Transverse colon (tissue), 4 donors: ENCODE results near the gene ARL6IP1. TPM values are rescaled to one million over a fixed set of nuclear protein-coding genes. Genes with fewer than 3 reads are reported as not detected.

Experiments used
- DNase-seq: peaks from one replicate; pipeline ENCODE4 v3.0.0-alpha.2; 2019
- H3K27ac ChIP-seq, 4 donors: fragments of 200-600 bp; sonication (generic); 2 replicates each; pipeline ENCODE4 v1.5.1; 2016 to 2018; ENCODE audit warnings: inconsistent platforms in 4 of 4
- H3K27me3 ChIP-seq: fragments of 200-600 bp; sonication (generic); 2 replicates; pipeline ENCODE4 v1.5.1; 2017; ENCODE audit warnings: inconsistent platforms
- H3K36me3 ChIP-seq, 4 donors: fragments of 200-600 bp; sonication (generic); 2 replicates each; pipeline ENCODE4 v1.5.1; 2017 to 2019; ENCODE audit warnings: inconsistent platforms in 4 of 4
- H3K4me1 ChIP-seq, 4 donors: fragments of 200-600 bp; sonication (generic); 2 replicates each; pipeline ENCODE4 v1.5.1; 2017 to 2020; ENCODE audit warnings: inconsistent platforms in 4 of 4
- H3K4me3 ChIP-seq, 4 donors: fragments of 200-600 bp; sonication (generic); 1 replicate in 1 of 4; 2 replicates in 3 of 4; pipeline versions ENCODE4 v1.5.1 to v1.6.1; 2017 to 2019; ENCODE audit warnings: inconsistent platforms in 4 of 4
- H3K9me3 ChIP-seq, 2 donors: fragments of 200-600 bp; sonication (generic); 2 replicates each; pipeline ENCODE4 v1.5.1; 2017 to 2019; ENCODE audit warnings: inconsistent platforms in 2 of 2
- EP300 ChIP-seq: sonication (generic); formaldehyde crosslinking; IDR thresholded peaks from one replicate; pipeline ENCODE4 v1.6.1; 2017; ENCODE audit warnings: antibody characterized with exemption, low read depth
- POLR2A ChIP-seq: fragments of 450-650 bp; IDR thresholded peaks from one replicate; pipeline ENCODE4 v1.6.1; 2016; ENCODE audit warnings: antibody characterized with exemption, mild to moderate bottlenecking, moderate library complexity
- POLR2AphosphoS5 ChIP-seq, 3 donors: sonication (generic); formaldehyde crosslinking; IDR thresholded peaks; one replicate each; pipeline ENCODE4 v1.6.1; 2016; ENCODE audit warnings: antibody characterized with exemption in 3 of 3
- WGBS, 2 donors: methylation state at CpG; one replicate each; pipeline ENCODE4 v1.1.5; 2018; ENCODE audit warnings: low coverage in 1 of 2; 5-methylcytosine and 5-hydroxymethylcytosine counted together
- in situ Hi-C, 4 donors: fragments of 200-750 bp; cut with MboI; loops; one replicate each; pipeline versions ENCODE4 v1.15.0 to v1.15.1; 2017; ENCODE audit warnings: low sequenced_read_pairs in 3 of 4, low pct_ligation_motif_present in 1 of 4, low pct_unique_long_range_greater_than_20kb in 1 of 4
- intact Hi-C: fragments of 100-400 bp; cut with DNase I; formaldehyde crosslinking; loops from one replicate; pipeline ENCODE4 v1.15.1; 2023; ENCODE audit warnings: low total_unique reads
- total RNA-seq, 4 donors: library from RNA; depleted of rRNA; stranded (reverse); fragments of >200 nt; gene quantifications; one replicate each; pipeline ENCODE4 v1.1.0, GENCODE V29; 2016
- TF ChIP-seq, protein P1 (sequence below), 5 experiments: fragments of 200-600 bp in 3 of 5; fragments of 450-650 bp in 2 of 5; sonication (generic) in 3 of 5; IDR thresholded peaks; 1 replicate in 2 of 5; 2 replicates in 3 of 5; pipeline ENCODE4 v1.5.1; 2016 to 2017; ENCODE audit warnings: antibody characterized with exemption in 5 of 5, inconsistent platforms in 3 of 5, mild to moderate bottlenecking in 2 of 5, moderate library complexity in 1 of 5

Gene ARL6IP1
- total RNA-seq, 4 donors from 2014 or later = 73.0 to 232 (median 175) TPM

- H3K27me3 ChIP-seq = no peaks in the 10 kb centered on the region
- no peak overlapping the region for H3K27ac ChIP-seq
- intact Hi-C loops (no loop called here), in situ Hi-C loops (loop anchor here in 1 of 4 donors (25.0 kb wide), 1 partner anchor 130 kb away; no protein-coding TSS in a partner anchor)
- TF ChIP-seq EP300 = no peak
- TF ChIP-seq, protein P1, sequence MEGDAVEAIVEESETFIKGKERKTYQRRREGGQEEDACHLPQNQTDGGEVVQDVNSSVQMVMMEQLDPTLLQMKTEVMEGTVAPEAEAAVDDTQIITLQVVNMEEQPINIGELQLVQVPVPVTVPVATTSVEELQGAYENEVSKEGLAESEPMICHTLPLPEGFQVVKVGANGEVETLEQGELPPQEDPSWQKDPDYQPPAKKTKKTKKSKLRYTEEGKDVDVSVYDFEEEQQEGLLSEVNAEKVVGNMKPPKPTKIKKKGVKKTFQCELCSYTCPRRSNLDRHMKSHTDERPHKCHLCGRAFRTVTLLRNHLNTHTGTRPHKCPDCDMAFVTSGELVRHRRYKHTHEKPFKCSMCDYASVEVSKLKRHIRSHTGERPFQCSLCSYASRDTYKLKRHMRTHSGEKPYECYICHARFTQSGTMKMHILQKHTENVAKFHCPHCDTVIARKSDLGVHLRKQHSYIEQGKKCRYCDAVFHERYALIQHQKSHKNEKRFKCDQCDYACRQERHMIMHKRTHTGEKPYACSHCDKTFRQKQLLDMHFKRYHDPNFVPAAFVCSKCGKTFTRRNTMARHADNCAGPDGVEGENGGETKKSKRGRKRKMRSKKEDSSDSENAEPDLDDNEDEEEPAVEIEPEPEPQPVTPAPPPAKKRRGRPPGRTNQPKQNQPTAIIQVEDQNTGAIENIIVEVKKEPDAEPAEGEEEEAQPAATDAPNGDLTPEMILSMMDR (IDR thresholded peaks at IDR 0.05) = no peak
- TF ChIP-seq POLR2AphosphoS5 (IDR thresholded peaks at IDR 0.05) = no peak
- no peak for TF ChIP-seq POLR2A
- no peak overlapping the region for H3K4me3 ChIP-seq
- DNase-seq = no peak
- peaks cover 0 to 90% (median 45%) of the 10 kb centered on the region in 4 donors for H3K36me3 ChIP-seq
- no peaks in the 10 kb centered on the region for H3K4me1 ChIP-seq
- H3K9me3 ChIP-seq = no peaks in the 10 kb centered on the region
- 92 to 94% methylated on average over 8 of the region's 8 CpGs for WGBS, 2 donors
Observed at GRCh38 chr16:18832613-18833012, 31.3 kb upstream of the ARL6IP1 start.

- WGBS, 2 donors = 86 to 89% methylated on average over 2 of the region's 2 CpGs
- intact Hi-C loops = no loop called here
- TF ChIP-seq POLR2AphosphoS5 (IDR thresholded peaks at IDR 0.05) (no peak), EP300 (no peak), POLR2A (no peak)
- TF ChIP-seq, protein P1 (IDR thresholded peaks at IDR 0.05) = no peak
- Histone ChIP-seq H3K36me3 (peaks cover 0 to 86% (median 43%) of the 10 kb centered on the region in 4 donors), H3K4me3 (no peak overlapping the region), H3K27me3 (no peaks in the 10 kb centered on the region), H3K4me1 (no peaks in the 10 kb centered on the region), H3K27ac (no peak overlapping the region), H3K9me3 (no peaks in the 10 kb centered on the region)
- no peak for DNase-seq
- in situ Hi-C loops = loop anchor here in 1 of 4 donors (25.0 kb wide), 1 partner anchor 130 kb away; no protein-coding TSS in a partner anchor
Observed at GRCh38 chr16:18832006-18832405, 30.7 kb upstream of the ARL6IP1 start.

GRCh38 chr16:18829251-18829650 lies 27.9 kb upstream of the ARL6IP1 start:
- Histone ChIP-seq H3K4me3 (no peak overlapping the region), H3K4me1 (no peaks in the 10 kb centered on the region), H3K27me3 (no peaks in the 10 kb centered on the region), H3K9me3 (no peaks in the 10 kb centered on the region), H3K36me3 (peaks cover 0 to 61% (median 31%) of the 10 kb centered on the region in 4 donors), H3K27ac (no peak overlapping the region)
- intact Hi-C loops = no loop called here
- no peak for DNase-seq
- in situ Hi-C loops = loop anchor here in 1 of 4 donors (25.0 kb wide), 1 partner anchor 133 kb away; no protein-coding TSS in a partner anchor
- TF ChIP-seq POLR2A (no peak), POLR2AphosphoS5 (IDR thresholded peaks at IDR 0.05) (no peak), EP300 (no peak)
- TF ChIP-seq, protein P1 (IDR thresholded peaks at IDR 0.05) = no peak
- WGBS, 2 donors = 93 to 97% methylated on average over 6 of the region's 6 CpGs

GRCh38 chr16:18827890-18828289 lies 26.5 kb upstream of the ARL6IP1 start:
- TF ChIP-seq, protein P1 (IDR thresholded peaks at IDR 0.05) = no peak
- TF ChIP-seq EP300 (no peak), POLR2A (no peak), POLR2AphosphoS5 (IDR thresholded peaks at IDR 0.05) (no peak)
- in situ Hi-C loops (loop anchor here in 1 of 4 donors (25.0 kb wide), 1 partner anchor 134 kb away; no protein-coding TSS in a partner anchor), intact Hi-C loops (no loop called here)
- WGBS, 2 donors = 93 to 96% methylated on average over 4 of the region's 4 CpGs
- Histone ChIP-seq H3K4me3 (no peak overlapping the region), H3K4me1 (no peaks in the 10 kb centered on the region), H3K9me3 (no peaks in the 10 kb centered on the region), H3K36me3 (peaks cover 0 to 48% (median 24%) of the 10 kb centered on the region in 4 donors), H3K27me3 (no peaks in the 10 kb centered on the region), H3K27ac (no peak overlapping the region)
- DNase-seq = no peak
